ENCODE results near the gene PLAC1.

Gene PLAC1

GRCh38 chrX:134649770-134650169 lies 8.5 kb downstream of the PLAC1 start:
- H3K27ac ChIP-seq (replicated peaks), result no peak overlapping the region
- no peaks in the 10 kb centered on the region for H3K27me3 ChIP-seq (ENCODE audit: insufficient read depth, poor library complexity, severe bottlenecking)
- DNase-seq (ENCODE audit: low read depth in 1 of 2, low spot score in 1 of 2), result no peak
- TF ChIP-seq SPI1 (IDR thresholded peaks at IDR 0.05; ENCODE audit: borderline replicate concordance, low read depth) (no peak), GABPA (IDR thresholded peaks at IDR 0.05; ENCODE audit: low read depth) (no peak), POLR2AphosphoS5 (IDR thresholded peaks at IDR 0.05; ENCODE audit: low read depth) (no peak), CTCF (IDR thresholded peaks at IDR 0.05; ENCODE audit: insufficient read depth, low read length) (no peak)
- TF ChIP-seq, protein P1, sequence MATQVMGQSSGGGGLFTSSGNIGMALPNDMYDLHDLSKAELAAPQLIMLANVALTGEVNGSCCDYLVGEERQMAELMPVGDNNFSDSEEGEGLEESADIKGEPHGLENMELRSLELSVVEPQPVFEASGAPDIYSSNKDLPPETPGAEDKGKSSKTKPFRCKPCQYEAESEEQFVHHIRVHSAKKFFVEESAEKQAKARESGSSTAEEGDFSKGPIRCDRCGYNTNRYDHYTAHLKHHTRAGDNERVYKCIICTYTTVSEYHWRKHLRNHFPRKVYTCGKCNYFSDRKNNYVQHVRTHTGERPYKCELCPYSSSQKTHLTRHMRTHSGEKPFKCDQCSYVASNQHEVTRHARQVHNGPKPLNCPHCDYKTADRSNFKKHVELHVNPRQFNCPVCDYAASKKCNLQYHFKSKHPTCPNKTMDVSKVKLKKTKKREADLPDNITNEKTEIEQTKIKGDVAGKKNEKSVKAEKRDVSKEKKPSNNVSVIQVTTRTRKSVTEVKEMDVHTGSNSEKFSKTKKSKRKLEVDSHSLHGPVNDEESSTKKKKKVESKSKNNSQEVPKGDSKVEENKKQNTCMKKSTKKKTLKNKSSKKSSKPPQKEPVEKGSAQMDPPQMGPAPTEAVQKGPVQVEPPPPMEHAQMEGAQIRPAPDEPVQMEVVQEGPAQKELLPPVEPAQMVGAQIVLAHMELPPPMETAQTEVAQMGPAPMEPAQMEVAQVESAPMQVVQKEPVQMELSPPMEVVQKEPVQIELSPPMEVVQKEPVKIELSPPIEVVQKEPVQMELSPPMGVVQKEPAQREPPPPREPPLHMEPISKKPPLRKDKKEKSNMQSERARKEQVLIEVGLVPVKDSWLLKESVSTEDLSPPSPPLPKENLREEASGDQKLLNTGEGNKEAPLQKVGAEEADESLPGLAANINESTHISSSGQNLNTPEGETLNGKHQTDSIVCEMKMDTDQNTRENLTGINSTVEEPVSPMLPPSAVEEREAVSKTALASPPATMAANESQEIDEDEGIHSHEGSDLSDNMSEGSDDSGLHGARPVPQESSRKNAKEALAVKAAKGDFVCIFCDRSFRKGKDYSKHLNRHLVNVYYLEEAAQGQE (IDR thresholded peaks at IDR 0.05; ENCODE audit: insufficient replicate concordance, low read depth), result no peak
- H3K4me3 ChIP-seq (replicated peaks; ENCODE audit: insufficient read depth, low read length), result no peak overlapping the region

- DNase-seq (ENCODE audit: low read depth in 1 of 2, low spot score in 1 of 2), result no peak
These were observed 10.8 kb downstream of the PLAC1 start for GRCh38 chrX:134647477-134647877.

DNA sequence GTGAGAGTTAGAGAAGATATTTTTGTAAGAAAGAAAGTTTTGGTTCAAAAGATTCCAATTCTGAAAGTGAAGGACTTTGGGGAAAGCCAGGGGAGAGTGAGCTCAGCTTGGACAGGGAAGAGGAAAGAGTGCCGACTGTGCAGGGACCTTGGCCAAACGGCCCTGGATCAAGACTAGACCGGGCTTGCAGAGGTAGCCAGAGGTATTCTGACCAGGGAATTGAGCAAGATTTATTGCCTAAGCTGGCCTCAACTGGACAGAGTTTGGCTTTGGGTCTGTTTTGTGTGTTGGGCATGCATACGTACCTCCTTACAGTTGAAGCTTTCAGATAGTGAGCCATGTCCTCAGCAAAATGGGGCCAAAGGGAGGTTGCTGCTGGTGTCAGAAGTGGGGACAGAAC lies 11.6 kb downstream of the PLAC1 start:
- Histone ChIP-seq H3K27ac (replicated peaks) (no peak overlapping the region), H3K27me3 (ENCODE audit: insufficient read depth, poor library complexity, severe bottlenecking) (no peaks in the 10 kb centered on the region), H3K4me3 (replicated peaks; ENCODE audit: insufficient read depth, low read length) (no peak overlapping the region)
- DNase-seq (ENCODE audit: low read depth in 1 of 2, low spot score in 1 of 2), result no peak
- TF ChIP-seq POLR2AphosphoS5 (IDR thresholded peaks at IDR 0.05; ENCODE audit: low read depth), result no peak
- TF ChIP-seq SPI1 (IDR thresholded peaks at IDR 0.05; ENCODE audit: borderline replicate concordance, low read depth), result no peak
- no peak for TF ChIP-seq GABPA (IDR thresholded peaks at IDR 0.05; ENCODE audit: low read depth)
- TF ChIP-seq, protein P1 (IDR thresholded peaks at IDR 0.05; ENCODE audit: insufficient replicate concordance, low read depth), result no peak
- no peak for TF ChIP-seq CTCF (IDR thresholded peaks at IDR 0.05; ENCODE audit: insufficient read depth, low read length)

More at GRCh38 chrX:134647477-134647877, 10.8 kb downstream of the PLAC1 start:
- Histone ChIP-seq H3K27me3 (ENCODE audit: insufficient read depth, poor library complexity, severe bottlenecking) (no peaks in the 10 kb centered on the region), H3K27ac (replicated peaks) (no peak overlapping the region), H3K4me3 (replicated peaks; ENCODE audit: insufficient read depth, low read length) (no peak overlapping the region)
- TF ChIP-seq SPI1 (IDR thresholded peaks at IDR 0.05; ENCODE audit: borderline replicate concordance, low read depth), result no peak
- no peak for TF ChIP-seq GABPA (IDR thresholded peaks at IDR 0.05; ENCODE audit: low read depth)
- no peak for TF ChIP-seq POLR2AphosphoS5 (IDR thresholded peaks at IDR 0.05; ENCODE audit: low read depth)
- TF ChIP-seq, protein P1 (IDR thresholded peaks at IDR 0.05; ENCODE audit: insufficient replicate concordance, low read depth), result no peak
- TF ChIP-seq CTCF (IDR thresholded peaks at IDR 0.05; ENCODE audit: insufficient read depth, low read length), result no peak
